IMR-90 (cell line): ENCODE results near the gene ADARB2. TPM values are rescaled to one million over a fixed set of nuclear protein-coding genes. Genes with fewer than 3 reads are reported as not detected.
A peak's percentile ranks its signal among the peaks of the same experiment; 100 is the strongest.

Experiments
- ATAC-seq: fragments of 200-7000 bp; cut with Tn5 transposase; 2 replicates; pipeline ENCODE4 v1.9.1; 2020; ENCODE audit warnings: low read depth, mild to moderate bottlenecking, moderate library complexity
- BruUV-seq: library from RNA; stranded (reverse); fragments of 400-500 nt; replicated peaks from 2 replicates; lab custom pipeline; 2021; lab: Mats Ljungman, UMichigan
- CTCF ChIA-PET: fragments of 300-600 bp; formaldehyde crosslinking; extraction: SDS; loops from one replicate; lab custom pipeline; 2021; ENCODE audit warnings: antibody characterized with exemption; lab: Yijun Ruan, JAX
- POLR2A ChIA-PET: fragments of 300-600 bp; sonication (Branson Sonifier 250); formaldehyde crosslinking; loops from one replicate; lab custom pipeline; 2022; ENCODE audit warnings: antibody characterized with exemption; ENCODE audit not compliant: unreplicated experiment; lab: Charles Lee
- DNase-seq: peaks from one replicate; pipeline ENCODE4 v3.0.0; 2013
- H2AFZ ChIP-seq: replicated peaks from 2 replicates; pipeline ENCODE3; 2013; ENCODE audit warnings: low read length, mild to moderate bottlenecking; ENCODE audit not compliant: poor library complexity
- H2AK5ac ChIP-seq: 2 replicates; pipeline ENCODE4 v1.6.1; 2013; ENCODE audit warnings: low read depth, low read length, inconsistent platforms
- H2AK9ac ChIP-seq: replicated peaks from 2 replicates; pipeline ENCODE3; 2013; ENCODE audit warnings: mild to moderate bottlenecking, low read depth, low read length, moderate library complexity; ENCODE audit not compliant: poor library complexity
- H2BK120ac ChIP-seq: 2 replicates; pipeline ENCODE4 v1.6.1; 2013; ENCODE audit warnings: low read depth, low read length, inconsistent platforms
- H2BK15ac ChIP-seq: 3 replicates; pipeline ENCODE4 v1.6.1; 2013; ENCODE audit warnings: low read depth, low read length, inconsistent platforms
- H2BK20ac ChIP-seq: 2 replicates; pipeline ENCODE4 v1.6.1; 2013; ENCODE audit warnings: low read depth, mild to moderate bottlenecking, inconsistent platforms, low read length, moderate library complexity
- H2BK5ac ChIP-seq: 2 replicates; pipeline ENCODE4 v1.6.1; 2013; ENCODE audit warnings: mild to moderate bottlenecking, low read depth, low read length, inconsistent platforms; ENCODE audit not compliant: poor library complexity, severe bottlenecking
- H3K14ac ChIP-seq: replicated peaks from 2 replicates; pipeline ENCODE4 v1.6.1; 2013; ENCODE audit warnings: low read depth, low read length, inconsistent platforms
- H3K18ac ChIP-seq: 2 replicates; pipeline ENCODE4 v1.6.1; 2013; ENCODE audit warnings: low read depth, low read length, control low read depth
- H3K23ac ChIP-seq: 2 replicates; pipeline ENCODE4 v1.6.1; 2013; ENCODE audit warnings: low read depth, low read length, inconsistent platforms
- H3K27ac ChIP-seq: 2 replicates; pipeline ENCODE4 v1.5.1; 2013; ENCODE audit warnings: mild to moderate bottlenecking, control low read depth, low read length; ENCODE audit not compliant: insufficient read depth
- H3K27me3 ChIP-seq: 2 replicates; pipeline ENCODE4 v1.6.1; 2013; ENCODE audit warnings: low read length; ENCODE audit not compliant: control insufficient read depth, insufficient read depth
- H3K36me3 ChIP-seq: 2 replicates; pipeline ENCODE4 v1.6.1; 2013; ENCODE audit warnings: low read length, mixed read lengths; ENCODE audit not compliant: control insufficient read depth, insufficient read depth
- H3K4ac ChIP-seq: 2 replicates; pipeline ENCODE4 v1.6.1; 2013; ENCODE audit warnings: low read depth, low read length, inconsistent platforms
- H3K4me1 ChIP-seq: 2 replicates; pipeline ENCODE4 v1.6.1; 2013; ENCODE audit warnings: low read length, mixed read lengths; ENCODE audit not compliant: control insufficient read depth, insufficient read depth
- H3K4me2 ChIP-seq: 2 replicates; pipeline ENCODE4 v1.6.1; 2013; ENCODE audit warnings: low read depth, mild to moderate bottlenecking, control low read depth, low read length, moderate library complexity
- H3K4me3 ChIP-seq: 2 replicates; pipeline ENCODE4 v1.5.1; 2013; ENCODE audit warnings: low read depth, mild to moderate bottlenecking, control low read depth, low read length, moderate library complexity; ENCODE audit not compliant: insufficient read depth
- H3K56ac ChIP-seq: 2 replicates; pipeline ENCODE4 v1.6.1; 2013; ENCODE audit warnings: low read length, inconsistent platforms; ENCODE audit not compliant: insufficient read depth; ENCODE audit errors: extremely low read depth
- H3K79me1 ChIP-seq, 2 experiments: 2 replicates each; pipeline ENCODE4 v1.6.1; 2013; ENCODE audit warnings: low read length in 2 of 2, inconsistent platforms in 1 of 2, low read depth in 1 of 2
- H3K9ac ChIP-seq: 2 replicates; pipeline ENCODE4 v1.6.1; 2013; ENCODE audit warnings: low read depth, low read length, control low read depth
- H3K9me1 ChIP-seq: 2 replicates; pipeline ENCODE4 v1.6.1; 2013; ENCODE audit warnings: low read length, inconsistent platforms; ENCODE audit not compliant: insufficient read depth
- H3K9me3 ChIP-seq: 2 replicates; pipeline ENCODE4 v1.6.1; 2013; ENCODE audit warnings: low read length; ENCODE audit not compliant: control insufficient read depth, insufficient read depth
- H4K20me1 ChIP-seq: 2 replicates; pipeline ENCODE4 v1.6.1; 2013; ENCODE audit warnings: low read length, inconsistent platforms; ENCODE audit not compliant: insufficient read depth
- H4K5ac ChIP-seq: 2 replicates; pipeline ENCODE4 v1.6.1; 2013; ENCODE audit warnings: mild to moderate bottlenecking, low read depth, low read length, control low read depth
- H4K8ac ChIP-seq, 2 experiments: 2 replicates each; pipeline ENCODE4 v1.6.1; 2013; ENCODE audit warnings: low read depth in 2 of 2, low read length in 2 of 2, control low read depth in 1 of 2, inconsistent platforms in 1 of 2
- H4K91ac ChIP-seq: 2 replicates; pipeline ENCODE4 v1.6.1; 2013; ENCODE audit warnings: low read depth, low read length, inconsistent platforms; ENCODE audit not compliant: insufficient read depth
- CHD1 ChIP-seq: IDR thresholded peaks from 2 replicates; pipeline ENCODE4 v1.6.1; 2012; ENCODE audit warnings: low read depth, low read length, improper control_type of control experiment
- CTCF ChIP-seq: conservative IDR thresholded peaks from 2 replicates; pipeline ENCODE4 v1.5.1; 2012; ENCODE audit warnings: mild to moderate bottlenecking, low read depth, low read length, improper control_type of control experiment
- ELK1 ChIP-seq: fragments of 150-350 bp; IDR thresholded peaks from 2 replicates; pipeline ENCODE4 v1.6.1; 2016; ENCODE audit warnings: low read depth, mild to moderate bottlenecking, low read length, moderate library complexity, borderline replicate concordance
- MAFK ChIP-seq: IDR thresholded peaks from 2 replicates; pipeline ENCODE4 v1.6.1; 2012; ENCODE audit warnings: low read depth, low read length, improper control_type of control experiment
- MAZ ChIP-seq: IDR thresholded peaks from 2 replicates; pipeline ENCODE4 v1.6.1; 2012; ENCODE audit warnings: low read depth, mild to moderate bottlenecking, low read length, improper control_type of control experiment, moderate library complexity, borderline replicate concordance
- MXI1 ChIP-seq: IDR thresholded peaks from 2 replicates; pipeline ENCODE4 v1.6.1; 2012; ENCODE audit warnings: low read depth, mild to moderate bottlenecking, low read length, moderate library complexity, borderline replicate concordance
- RAD21 ChIP-seq: IDR thresholded peaks from 2 replicates; pipeline ENCODE4 v1.6.1; 2012; ENCODE audit warnings: low read length, improper control_type of control experiment
- RCOR1 ChIP-seq: IDR thresholded peaks from 2 replicates; pipeline ENCODE4 v1.6.1; 2012; ENCODE audit warnings: mild to moderate bottlenecking, low read length, improper control_type of control experiment; ENCODE audit not compliant: insufficient replicate concordance
- SMC3 ChIP-seq: fragments of 150-350 bp; IDR thresholded peaks from 2 replicates; pipeline ENCODE4 v1.6.1; 2016; ENCODE audit warnings: low read depth, mild to moderate bottlenecking, antibody characterized with exemption, low read length, moderate library complexity
- USF2 ChIP-seq: fragments of 150-350 bp; IDR thresholded peaks from 2 replicates; pipeline ENCODE4 v1.6.1; 2017; ENCODE audit warnings: mild to moderate bottlenecking, antibody characterized with exemption, low read length, low read depth
- WGBS, 2 experiments: methylation state at CpG; one replicate each; pipeline versions ENCODE4 v1.1.5 to v1.1.7; 2013; ENCODE audit warnings: missing lambda C conversion rate in 2 of 2; ENCODE audit not compliant: insufficient read length in 1 of 2; ENCODE audit errors: extremely low coverage in 2 of 2; 5-methylcytosine and 5-hydroxymethylcytosine counted together
- dilution Hi-C: fragments of 300-500 bp; cut with HindIII; formaldehyde crosslinking; loops from one replicate; pipeline ENCODE4 v1.14.3; 2018; ENCODE audit warnings: low sequenced_read_pairs; ENCODE audit not compliant: unreplicated experiment
- in situ Hi-C: fragments of 300-500 bp; cut with MboI; formaldehyde crosslinking; loops from 3 replicates; pipeline ENCODE4 v1.14.3; 2019; ENCODE audit warnings: low sequenced_read_pairs, inconsistent platforms, mixed read lengths
- intact Hi-C: fragments of 100-400 bp; cut with micrococcal nuclease; formaldehyde crosslinking; loops from 2 replicates; pipeline ENCODE4 v1.10.0; 2022
- polyA plus RNA-seq, 3 experiments: library from polyadenylated mRNA; depleted of rRNA; stranded (reverse); fragments of >200 nt; gene quantifications; 2 replicates each; pipeline ENCODE4 v1.2.3, GENCODE V29; 2012; ENCODE audit warnings: low replicate concordance in 1 of 3
- total RNA-seq: library from RNA; depleted of rRNA; stranded (reverse); fragments of >200 nt; gene quantifications from 2 replicates; pipeline ENCODE4 v1.2.3, GENCODE V29; 2012

The ADARB2 gene
- total and polyA plus RNA-seq, 2 of the 4 experiments (the other 2 are of a cell fraction) = not detected

- no TSS peak for BruUV-seq
- H4K20me1 ChIP-seq = no peaks in the 10 kb centered on the region
- intact Hi-C loops = no loop called here
- H2AFZ ChIP-seq = peak overlapping the region; percentile 32
- DNase-seq = no peak
- no peaks in the 10 kb centered on the region for H3K9me1 ChIP-seq
- no peak overlapping the region for H3K9ac ChIP-seq
- no peak overlapping the region for H2BK120ac ChIP-seq
- no peak overlapping the region for H2AK9ac ChIP-seq
- POLR2A ChIA-PET = no interaction called here
- no peak overlapping the region for H2AK5ac ChIP-seq
- H2BK5ac ChIP-seq = no peak overlapping the region
- H3K27ac ChIP-seq = no peak overlapping the region
- H3K4ac ChIP-seq = no peak overlapping the region
- H3K56ac ChIP-seq = no peak overlapping the region
- H2BK20ac ChIP-seq = no peak overlapping the region
- H3K23ac ChIP-seq = no peak overlapping the region
- CTCF ChIA-PET = no interaction called here
- dilution Hi-C loops = no loop called here
- no peak overlapping the region for H3K18ac ChIP-seq
- H3K4me2 ChIP-seq = no peak overlapping the region
- in situ Hi-C loops = no loop called here
- H3K4me3 ChIP-seq = no peak overlapping the region
- WGBS, 2 experiments = 75% methylated on average over 16 of the region's 34 CpGs; no CpG with 5 or more reads in 1 of the 2 experiments
- H4K5ac ChIP-seq = no peak overlapping the region
- no peaks in the 10 kb centered on the region for H3K27me3 ChIP-seq
- no peak overlapping the region for H4K8ac ChIP-seq
- no peaks in the 10 kb centered on the region for H3K4me1 ChIP-seq
- no peak overlapping the region for H2BK15ac ChIP-seq
- H3K9me3 ChIP-seq = peaks cover 34% of the 10 kb centered on the region
- no peak for ATAC-seq
- H3K36me3 ChIP-seq = no peaks in the 10 kb centered on the region
- no peak overlapping the region for H3K14ac ChIP-seq
- TF ChIP-seq ELK1 (no peak), SMC3 (no peak), MAZ (no peak), RAD21 (no peak), CTCF (no peak), MAFK (no peak), MXI1 (no peak), CHD1 (no peak), USF2 (no peak), RCOR1 (no peak)
- H3K79me1 ChIP-seq = no peaks in the 10 kb centered on the region
- no peak overlapping the region for H4K91ac ChIP-seq
These were observed 495.1 kb downstream of the ADARB2 start for GRCh38 chr10:1241973-1242935.
